ENCODE data around the gene MBTD1. TPM values are rescaled to one million over a fixed set of nuclear protein-coding genes. Genes with fewer than 3 reads are reported as not detected.

Gene MBTD1
- 1 to 10 TPM; 7.7 to 8.9 TPM for total RNA-seq

GRCh38 chr17:51259564-51260236 lies at the start of gene MBTD1:
TSS of gene MBTD1 (minus strand) at chr17:51260049. CDS start at chr17:51225161, 34,888 bp downstream.

DNA sequence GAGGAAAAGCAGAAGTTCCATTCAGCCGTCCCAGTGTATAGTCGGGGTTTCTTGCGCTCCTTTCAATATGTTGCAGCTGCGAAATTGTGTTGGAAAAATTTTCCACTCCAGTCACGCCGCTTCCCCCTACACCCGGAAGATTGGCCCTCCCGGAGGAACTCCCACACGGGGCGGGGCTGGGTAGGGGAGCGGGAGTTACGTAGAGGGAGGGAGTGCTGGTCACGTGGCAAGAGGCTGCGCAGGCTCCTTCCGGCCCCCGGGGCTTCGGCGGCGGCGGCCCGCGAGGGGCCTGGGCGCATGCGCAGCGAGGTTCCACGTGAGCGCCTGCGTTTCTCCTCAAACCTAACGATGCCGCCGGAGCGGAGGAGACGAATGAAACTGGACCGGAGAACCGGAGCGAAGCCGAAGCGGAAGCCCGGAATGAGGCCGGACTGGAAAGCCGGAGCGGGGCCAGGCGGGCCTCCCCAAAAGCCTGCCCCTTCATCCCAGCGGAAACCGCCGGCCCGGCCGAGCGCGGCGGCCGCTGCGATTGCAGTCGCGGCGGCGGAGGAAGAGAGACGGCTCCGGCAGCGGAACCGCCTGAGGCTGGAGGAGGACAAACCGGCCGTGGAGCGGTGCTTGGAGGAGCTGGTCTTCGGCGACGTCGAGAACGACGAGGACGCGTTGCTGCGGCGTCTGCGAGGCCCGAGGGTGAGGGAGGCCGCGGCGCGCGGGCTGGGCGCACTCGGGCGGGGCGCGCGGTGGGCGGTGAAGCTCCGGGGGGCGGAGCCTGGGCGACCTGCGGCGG lies 581 bp upstream of the MBTD1 start, which contains the start of gene UTP18:
UTP18 (plus strand) TSS at position 310 of the 787 bp plus-strand sequence; CDS start at position 349, 39 bp downstream.

DNA sequence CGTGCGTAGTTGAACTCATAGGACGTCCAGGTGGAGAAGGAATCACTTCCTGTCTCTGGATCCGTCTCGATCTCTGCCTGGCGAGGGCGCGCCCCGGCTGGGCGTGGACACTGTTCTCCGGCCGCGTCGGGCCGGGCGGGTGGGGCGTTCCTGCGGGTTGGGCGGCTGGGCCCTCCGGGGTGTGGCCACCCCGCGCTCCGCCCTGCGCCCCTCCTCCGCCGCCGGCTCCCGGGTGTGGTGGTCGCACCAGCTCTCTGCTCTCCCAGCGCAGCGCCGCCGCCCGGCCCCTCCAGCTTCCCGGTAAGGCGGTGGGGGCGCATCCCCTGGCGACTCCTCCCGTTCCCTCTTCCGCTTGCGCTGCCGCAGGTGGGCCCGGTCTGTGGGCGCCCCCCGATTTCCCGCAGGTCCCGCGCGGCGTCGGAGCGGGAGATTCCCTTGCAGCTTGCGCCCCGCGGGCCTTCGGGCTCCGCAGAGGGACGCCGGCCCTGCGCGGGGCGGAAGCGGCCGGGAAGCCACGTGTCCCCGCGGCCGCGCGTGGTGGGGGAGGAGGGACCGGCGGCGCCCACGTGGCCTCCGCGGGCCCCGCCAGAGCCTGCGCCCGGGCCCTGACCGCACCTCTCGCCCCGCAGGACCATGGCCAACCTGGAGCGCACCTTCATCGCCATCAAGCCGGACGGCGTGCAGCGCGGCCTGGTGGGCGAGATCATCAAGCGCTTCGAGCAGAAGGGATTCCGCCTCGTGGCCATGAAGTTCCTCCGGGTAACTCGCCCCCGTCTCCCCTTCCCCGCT lies 93.5 kb downstream of the MBTD1 start, which contains the start of gene NME2:
NME2 (plus strand) TSS at position 214 of the 789 bp plus-strand sequence; CDS start at position 634, 420 bp downstream.

GRCh38 chr17:51153210-51154072 lies 106.4 kb downstream of the MBTD1 start, which contains the start of gene NME1:
TSS of gene NME1 (plus strand) at chr17:51153559. CDS start at chr17:51155655, 2,096 bp downstream.

Other genes with a start within 250 kb of the MBTD1 start
- gene SPAG9, start 139.2 kb downstream of the MBTD1 start, total RNA-seq = 10 to 100 TPM; 79.9 to 96.0 TPM
- 100 to 1,000 TPM in 1 of 2 donors, 10 to 100 TPM in 1; 72.3 to 175 TPM for gene NME1, start 106.5 kb downstream of the MBTD1 start, total RNA-seq
- 100 to 1,000 TPM; 360 to 528 TPM for gene NME2, start 93.6 kb downstream of the MBTD1 start, total RNA-seq
- gene UTP18, start 497 bp upstream of the MBTD1 start, total RNA-seq = 10 to 100 TPM; 36.1 to 68.6 TPM

Data from melanocyte of skin (primary cell).